ENCODE data around the gene GRAP2.

DNA sequence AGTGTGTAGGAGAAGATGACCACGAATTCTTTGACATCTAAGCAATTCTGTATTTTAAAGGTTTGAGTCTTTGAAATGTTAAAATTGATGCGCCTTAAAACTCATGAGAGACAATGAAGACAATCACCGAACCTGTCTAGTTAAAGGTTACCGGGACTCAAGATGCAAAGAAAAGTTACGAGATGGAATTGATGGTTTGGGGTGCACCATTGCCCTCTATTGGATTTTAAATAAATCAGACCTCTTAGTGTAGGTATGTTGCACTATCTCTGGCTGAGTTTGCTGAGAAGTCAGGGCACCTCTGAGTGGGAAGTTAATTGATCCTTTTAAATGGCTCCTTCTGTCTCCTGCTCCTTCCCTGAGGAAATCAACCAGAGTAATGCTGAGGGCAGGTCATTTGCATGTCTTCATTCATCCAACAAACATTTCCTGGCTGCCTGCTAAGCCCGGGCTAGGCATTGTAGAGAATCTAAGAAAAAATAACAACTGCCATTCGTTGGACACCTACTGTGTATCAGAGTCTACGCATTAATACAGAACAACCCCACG lies 39.9 kb downstream of the GRAP2 start:
- TF ChIP-seq, protein P1, sequence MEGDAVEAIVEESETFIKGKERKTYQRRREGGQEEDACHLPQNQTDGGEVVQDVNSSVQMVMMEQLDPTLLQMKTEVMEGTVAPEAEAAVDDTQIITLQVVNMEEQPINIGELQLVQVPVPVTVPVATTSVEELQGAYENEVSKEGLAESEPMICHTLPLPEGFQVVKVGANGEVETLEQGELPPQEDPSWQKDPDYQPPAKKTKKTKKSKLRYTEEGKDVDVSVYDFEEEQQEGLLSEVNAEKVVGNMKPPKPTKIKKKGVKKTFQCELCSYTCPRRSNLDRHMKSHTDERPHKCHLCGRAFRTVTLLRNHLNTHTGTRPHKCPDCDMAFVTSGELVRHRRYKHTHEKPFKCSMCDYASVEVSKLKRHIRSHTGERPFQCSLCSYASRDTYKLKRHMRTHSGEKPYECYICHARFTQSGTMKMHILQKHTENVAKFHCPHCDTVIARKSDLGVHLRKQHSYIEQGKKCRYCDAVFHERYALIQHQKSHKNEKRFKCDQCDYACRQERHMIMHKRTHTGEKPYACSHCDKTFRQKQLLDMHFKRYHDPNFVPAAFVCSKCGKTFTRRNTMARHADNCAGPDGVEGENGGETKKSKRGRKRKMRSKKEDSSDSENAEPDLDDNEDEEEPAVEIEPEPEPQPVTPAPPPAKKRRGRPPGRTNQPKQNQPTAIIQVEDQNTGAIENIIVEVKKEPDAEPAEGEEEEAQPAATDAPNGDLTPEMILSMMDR (IDR thresholded peaks at IDR 0.05), result no peak
- TF ChIP-seq POLR2A (IDR thresholded peaks at IDR 0.05), result no peak
